H9 (cell line): Measurements from ENCODE around the gene HOXD8. TPM values are rescaled to one million over a fixed set of nuclear protein-coding genes. Genes with fewer than 3 reads are reported as not detected.

Source experiments
- DNase-seq: peaks from one replicate; pipeline ENCODE4 v3.0.0-alpha.2; 2017
- H2AFZ ChIP-seq: one replicate; pipeline ENCODE4 v1.6.1; 2013; ENCODE audit warnings: mild to moderate bottlenecking, low read length, control low read depth, moderate library complexity
- H2AK5ac ChIP-seq: 2 replicates; pipeline ENCODE4 v1.6.1; 2013; ENCODE audit warnings: low read length, control low read depth, mixed read lengths; ENCODE audit not compliant: insufficient read length
- H2BK120ac ChIP-seq: one replicate; pipeline ENCODE4 v1.6.1; 2013; ENCODE audit warnings: low read depth, mild to moderate bottlenecking, low read length, control low read depth, inconsistent platforms; ENCODE audit not compliant: poor library complexity, severe bottlenecking
- H2BK12ac ChIP-seq: 2 replicates; pipeline ENCODE4 v1.6.1; 2013; ENCODE audit warnings: low read length, control low read depth, mixed read lengths, low read depth; ENCODE audit not compliant: insufficient read length
- H2BK15ac ChIP-seq: 2 replicates; pipeline ENCODE4 v1.6.1; 2013; ENCODE audit warnings: low read depth, low read length, control low read depth
- H2BK20ac ChIP-seq: one replicate; pipeline ENCODE4 v1.6.1; 2013; ENCODE audit warnings: low read depth, mild to moderate bottlenecking, low read length, control low read depth, inconsistent platforms; ENCODE audit not compliant: poor library complexity, severe bottlenecking
- H2BK5ac ChIP-seq: 2 replicates; pipeline ENCODE4 v1.6.1; 2013; ENCODE audit warnings: low read length, control low read depth, mixed read lengths; ENCODE audit not compliant: insufficient read length
- H3K14ac ChIP-seq: 2 replicates; pipeline ENCODE4 v1.6.1; 2013; ENCODE audit warnings: low read length, control low read depth; ENCODE audit not compliant: insufficient read depth
- H3K18ac ChIP-seq: 2 replicates; pipeline ENCODE4 v1.6.1; 2013; ENCODE audit warnings: low read depth, mild to moderate bottlenecking, mixed read lengths, low read length, control low read depth; ENCODE audit not compliant: insufficient read length
- H3K23ac ChIP-seq: 2 replicates; pipeline ENCODE4 v1.6.1; 2013; ENCODE audit warnings: low read length, control low read depth, mixed read lengths, low read depth; ENCODE audit not compliant: insufficient read length
- H3K23me2 ChIP-seq: 2 replicates; pipeline ENCODE4 v1.6.1; 2013; ENCODE audit warnings: low read depth, mild to moderate bottlenecking, mixed read lengths, low read length, control low read depth; ENCODE audit not compliant: insufficient read length, poor library complexity, severe bottlenecking
- H3K27ac ChIP-seq: 2 replicates; pipeline ENCODE4 v1.5.1; 2013; ENCODE audit warnings: low read length, control low read depth, mixed read lengths, low read depth; ENCODE audit not compliant: insufficient read length
- H3K27me3 ChIP-seq: 2 replicates; pipeline ENCODE4 v1.6.1; 2013; ENCODE audit warnings: low read length, control low read depth, inconsistent platforms; ENCODE audit not compliant: insufficient read depth
- H3K4ac ChIP-seq: 2 replicates; pipeline ENCODE4 v1.6.1; 2013; ENCODE audit warnings: low read depth, mild to moderate bottlenecking, control low read depth, inconsistent platforms, low read length, moderate library complexity
- H3K4me1 ChIP-seq: 2 replicates; pipeline ENCODE4 v1.6.1; 2013; ENCODE audit warnings: low read length, control low read depth, inconsistent platforms; ENCODE audit not compliant: insufficient read depth
- H3K4me2 ChIP-seq: 2 replicates; pipeline ENCODE4 v1.6.1; 2013; ENCODE audit warnings: low read length, control low read depth, mixed read lengths; ENCODE audit not compliant: insufficient read length, insufficient read depth
- H3K56ac ChIP-seq: 2 replicates; pipeline ENCODE4 v1.6.1; 2013; ENCODE audit warnings: low read depth, mild to moderate bottlenecking, mixed read lengths, low read length, control low read depth; ENCODE audit not compliant: insufficient read length
- H3K79me1 ChIP-seq: 2 replicates; pipeline ENCODE4 v1.6.1; 2013; ENCODE audit warnings: low read depth, mild to moderate bottlenecking, moderate library complexity, low read length, control low read depth, inconsistent platforms; ENCODE audit not compliant: insufficient read depth, poor library complexity, severe bottlenecking
- H3K79me2 ChIP-seq: 2 replicates; pipeline ENCODE4 v1.6.1; 2013; ENCODE audit warnings: low read length, control low read depth, inconsistent platforms; ENCODE audit not compliant: insufficient read depth
- H3K9ac ChIP-seq: 2 replicates; pipeline ENCODE4 v1.6.1; 2013; ENCODE audit warnings: low read length, control low read depth, mixed read lengths; ENCODE audit not compliant: insufficient read length; ENCODE audit errors: extremely low read depth
- H3K9me3 ChIP-seq: one replicate; pipeline ENCODE4 v1.6.1; 2013; ENCODE audit warnings: low read depth, low read length, inconsistent platforms; ENCODE audit not compliant: control insufficient read depth
- H3T11ph ChIP-seq: one replicate; pipeline ENCODE4 v1.6.1; 2013; ENCODE audit warnings: mild to moderate bottlenecking, low read length, control low read depth, inconsistent platforms
- H4K20me1 ChIP-seq: one replicate; pipeline ENCODE4 v1.6.1; 2013; ENCODE audit not compliant: control insufficient read depth, insufficient read length, insufficient read depth
- H4K5ac ChIP-seq: 2 replicates; pipeline ENCODE4 v1.6.1; 2013; ENCODE audit warnings: low read depth, mild to moderate bottlenecking, mixed read lengths, low read length, control low read depth; ENCODE audit not compliant: insufficient read length
- H4K8ac ChIP-seq: replicated peaks from 2 replicates; pipeline ENCODE4 v1.6.1; 2013; ENCODE audit warnings: low read length, control low read depth, mixed read lengths, low read depth; ENCODE audit not compliant: insufficient read length
- H4K91ac ChIP-seq: 2 replicates; pipeline ENCODE4 v1.6.1; 2013; ENCODE audit warnings: low read depth, mild to moderate bottlenecking, moderate library complexity, mixed read lengths, low read length, control low read depth; ENCODE audit not compliant: insufficient read length
- H3K27ac Mint-ChIP-seq, 3 experiments: 2 replicates in 2 of 3; 3 replicates in 1 of 3; pipeline ENCODE4 v1.8.0; 2020 to 2021; ENCODE audit warnings: mixed read lengths in 3 of 3, mild to moderate bottlenecking in 1 of 3, moderate library complexity in 1 of 3
- H3K27me3 Mint-ChIP-seq: 2 replicates; pipeline ENCODE4 v1.8.0; 2021; ENCODE audit warnings: low read depth, mild to moderate bottlenecking, moderate library complexity, mixed read lengths
- H3K36me3 Mint-ChIP-seq, 3 experiments: 2 replicates in 2 of 3; 3 replicates in 1 of 3; pipeline ENCODE4 v1.8.0; 2020 to 2021; ENCODE audit warnings: low read depth in 3 of 3, mixed read lengths in 3 of 3; ENCODE audit not compliant: insufficient read depth in 1 of 3
- H3K4me1 Mint-ChIP-seq, 2 experiments: 2 replicates each; pipeline ENCODE4 v1.8.0; 2020; ENCODE audit warnings: mixed read lengths in 2 of 2
- H3K4me3 Mint-ChIP-seq, 2 experiments: 2 replicates in 1 of 2; 3 replicates in 1 of 2; pipeline ENCODE4 v1.8.0; 2020 to 2021; ENCODE audit warnings: mild to moderate bottlenecking in 2 of 2, mixed read lengths in 2 of 2, moderate library complexity in 1 of 2
- H3K9me3 Mint-ChIP-seq, 2 experiments: 2 replicates in 1 of 2; 3 replicates in 1 of 2; pipeline ENCODE4 v1.8.0; 2020; ENCODE audit warnings: mild to moderate bottlenecking in 2 of 2, mixed read lengths in 2 of 2, moderate library complexity in 1 of 2
- WGBS: extraction: QIAGEN DNeasy Blood & Tissue Kit; methylation state at CpG from one replicate; pipeline ENCODE4 v1.1.7; 2013; ENCODE audit warnings: missing lambda C conversion rate, low lambda C conversion rate, mixed read lengths; ENCODE audit not compliant: insufficient read length; ENCODE audit errors: extremely low coverage; 5-methylcytosine and 5-hydroxymethylcytosine counted together
- total RNA-seq: library from RNA; stranded (reverse); gene quantifications from 2 replicates; pipeline ENCODE4 v1.2.1, GENCODE V29; 2021
- TF ChIP-seq, protein P1 (sequence below): fragments of 200-600 bp; sonication (generic); conservative IDR thresholded peaks from 3 replicates; pipeline ENCODE4 v1.8.0; 2021; ENCODE audit warnings: antibody characterized with exemption, mild to moderate bottlenecking

HOXD8 gene
- total RNA-seq, 1 experiment from 2014 or later: not detected

DNA sequence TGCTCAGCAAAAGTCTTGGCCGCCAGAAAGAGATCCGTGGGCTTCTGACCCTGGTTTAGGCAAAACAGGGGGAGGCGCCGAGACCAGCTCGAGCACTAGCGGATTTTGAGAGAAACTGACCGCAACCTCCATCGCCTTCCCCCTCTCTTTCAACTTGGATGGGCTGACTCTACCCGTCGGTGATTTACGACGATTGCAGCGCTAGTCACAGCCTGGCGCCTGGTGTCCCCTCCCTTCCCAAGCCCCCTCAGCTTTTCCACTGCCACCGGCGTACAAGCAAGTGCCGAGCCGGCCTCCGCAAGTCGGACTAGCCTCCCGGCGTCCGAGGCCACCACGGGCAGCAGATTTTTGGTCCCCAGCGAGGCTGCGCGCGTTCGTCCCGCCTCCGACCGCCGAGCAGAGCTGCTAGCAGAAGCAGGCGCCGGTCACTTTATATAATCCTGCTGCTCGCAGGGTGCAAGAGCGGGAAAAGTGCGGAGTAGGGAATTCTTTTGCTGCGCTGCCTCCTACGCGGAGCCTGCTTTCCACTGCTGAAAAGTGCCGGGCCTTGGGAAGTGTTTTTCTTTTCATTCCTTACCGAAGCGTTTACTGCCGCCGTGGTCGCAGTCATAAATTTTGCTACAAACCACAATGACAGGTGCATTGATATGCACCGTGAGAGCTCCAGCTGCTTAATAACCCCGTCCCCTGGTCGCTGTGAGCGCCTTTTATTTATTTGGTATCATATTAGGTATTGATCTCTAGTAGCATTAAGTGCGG is 35.3 kb downstream of the HOXD8 start:
- no CpG with 5 or more reads among the region's 52 CpGs for WGBS
- H3K4me2 ChIP-seq: no peak overlapping the region
- no peak overlapping the region for H4K5ac ChIP-seq
- no peak for DNase-seq
- no peak overlapping the region for H2BK120ac ChIP-seq
- no peaks in the 10 kb centered on the region for H3K9me3 ChIP-seq
- H4K91ac ChIP-seq: no peak overlapping the region
- no peak overlapping the region for H3K9ac ChIP-seq
- no peak overlapping the region for H3K27ac ChIP-seq
- TF ChIP-seq, protein P1, sequence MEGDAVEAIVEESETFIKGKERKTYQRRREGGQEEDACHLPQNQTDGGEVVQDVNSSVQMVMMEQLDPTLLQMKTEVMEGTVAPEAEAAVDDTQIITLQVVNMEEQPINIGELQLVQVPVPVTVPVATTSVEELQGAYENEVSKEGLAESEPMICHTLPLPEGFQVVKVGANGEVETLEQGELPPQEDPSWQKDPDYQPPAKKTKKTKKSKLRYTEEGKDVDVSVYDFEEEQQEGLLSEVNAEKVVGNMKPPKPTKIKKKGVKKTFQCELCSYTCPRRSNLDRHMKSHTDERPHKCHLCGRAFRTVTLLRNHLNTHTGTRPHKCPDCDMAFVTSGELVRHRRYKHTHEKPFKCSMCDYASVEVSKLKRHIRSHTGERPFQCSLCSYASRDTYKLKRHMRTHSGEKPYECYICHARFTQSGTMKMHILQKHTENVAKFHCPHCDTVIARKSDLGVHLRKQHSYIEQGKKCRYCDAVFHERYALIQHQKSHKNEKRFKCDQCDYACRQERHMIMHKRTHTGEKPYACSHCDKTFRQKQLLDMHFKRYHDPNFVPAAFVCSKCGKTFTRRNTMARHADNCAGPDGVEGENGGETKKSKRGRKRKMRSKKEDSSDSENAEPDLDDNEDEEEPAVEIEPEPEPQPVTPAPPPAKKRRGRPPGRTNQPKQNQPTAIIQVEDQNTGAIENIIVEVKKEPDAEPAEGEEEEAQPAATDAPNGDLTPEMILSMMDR: no peak
- H2BK5ac ChIP-seq: no peak overlapping the region
- no peaks in the 10 kb centered on the region; a peak in 1 of 7 replicates for H3K36me3 Mint-ChIP-seq
- H3K23me2 ChIP-seq: no peaks in the 10 kb centered on the region
- H3K4me1 ChIP-seq: no peaks in the 10 kb centered on the region
- H3K27me3 ChIP-seq: peaks cover 97% of the 10 kb centered on the region
- no peak overlapping the region for H2AK5ac ChIP-seq
- H2BK20ac ChIP-seq: no peak overlapping the region
- no peak overlapping the region for H3K56ac ChIP-seq
- H2BK12ac ChIP-seq: no peak overlapping the region
- H3T11ph ChIP-seq: no peak overlapping the region
- H4K20me1 ChIP-seq: peaks cover 2% of the 10 kb centered on the region
- no peaks in the 10 kb centered on the region for H3K79me2 ChIP-seq
- H3K27me3 Mint-ChIP-seq: peaks cover 100% of the 10 kb centered on the region
- H3K9me3 Mint-ChIP-seq: peaks cover 0 to 5% of the 10 kb centered on the region in 2 experiments; a peak in 3 of 5 replicates
- no peak overlapping the region for H3K27ac Mint-ChIP-seq
- peaks cover 3 to 28% of the 10 kb centered on the region in 2 experiments; a peak in 3 of 4 replicates for H3K4me1 Mint-ChIP-seq
- H3K4ac ChIP-seq: no peak overlapping the region
- no peak overlapping the region for H3K14ac ChIP-seq
- no peak overlapping the region for H4K8ac ChIP-seq
- peak overlapping the region in 1 of 2 experiments; percentile 48; a peak in 1 of 5 replicates for H3K4me3 Mint-ChIP-seq
- no peaks in the 10 kb centered on the region for H3K79me1 ChIP-seq
- no peak overlapping the region for H3K23ac ChIP-seq
- no peak overlapping the region for H3K18ac ChIP-seq
- no peak overlapping the region for H2AFZ ChIP-seq
- no peak overlapping the region for H2BK15ac ChIP-seq
